ENCODE data around the gene BNIP3. TPM values are rescaled to one million over a fixed set of nuclear protein-coding genes. Genes with fewer than 3 reads are reported as not detected.

Gene BNIP3
- total RNA-seq, 2 experiments from 2014 or later = 61.5 to 62.9 TPM

- H3K27ac Mint-ChIP-seq = no peak overlapping the region
Measured at GRCh38 chr10:131983780-131984179, 2.1 kb upstream of the BNIP3 start.

GRCh38 chr10:131982796-131983195, 1.1 kb upstream of the BNIP3 start:
- DNase-seq = no peak
- ChIA-PET CTCF (interaction anchor here (1.4 kb wide), 1 partner anchor 40 kb away, joined by 5 read pairs; no protein-coding TSS in a partner anchor), POLR2A (no interaction called here)
- ATAC-seq = no peak
- peaks cover 25% of the 10 kb centered on the region for H3K4me1 Mint-ChIP-seq (ENCODE audit: low read depth)
- peak overlapping the region; percentile 67 for H3K4me3 Mint-ChIP-seq
- peaks cover under 1% of the 10 kb centered on the region for H3K9me3 Mint-ChIP-seq (ENCODE audit: insufficient read depth)
- H3K27me3 Mint-ChIP-seq (ENCODE audit: low read depth) = peaks cover 16% of the 10 kb centered on the region
- peaks cover 25% of the 10 kb centered on the region for H3K36me3 Mint-ChIP-seq (ENCODE audit: low read depth)
- no peak overlapping the region for H3K27ac Mint-ChIP-seq

More at GRCh38 chr10:131983780-131984179, 2.1 kb upstream of the BNIP3 start:
- POLR2A ChIA-PET = interaction anchor here (1.2 kb wide), 1 partner anchor 11 kb away, joined by 4 read pairs; no protein-coding TSS in a partner anchor
- H3K27me3 Mint-ChIP-seq (ENCODE audit: low read depth) = peaks cover 16% of the 10 kb centered on the region
- peaks cover 18% of the 10 kb centered on the region for H3K36me3 Mint-ChIP-seq (ENCODE audit: low read depth)
- ATAC-seq (no peak), DNase-seq (no peak)
- H3K9me3 Mint-ChIP-seq (ENCODE audit: insufficient read depth) = peaks cover 4% of the 10 kb centered on the region
- peaks cover 15% of the 10 kb centered on the region for H3K4me1 Mint-ChIP-seq (ENCODE audit: low read depth)
- CTCF ChIA-PET = interaction anchor here (0.7 kb wide), 1 partner anchor 98 kb away, joined by 3 read pairs; no protein-coding TSS in a partner anchor
- H3K4me3 Mint-ChIP-seq = peak overlapping the region; percentile 67

- CTCF ChIA-PET = interaction anchor here (1.4 to 1.5 kb wide), 2 partner anchors 9 to 40 kb away, joined by 4 to 5 read pairs; no protein-coding TSS in a partner anchor
- POLR2A ChIA-PET = interaction anchor here (1.3 kb wide), 1 partner anchor 78 kb away, joined by 4 read pairs; no protein-coding TSS in a partner anchor
- peaks cover 16% of the 10 kb centered on the region for H3K27me3 Mint-ChIP-seq (ENCODE audit: low read depth)
- DNase-seq = no peak
- ATAC-seq = peak; percentile 20
- peaks cover 31% of the 10 kb centered on the region for H3K36me3 Mint-ChIP-seq (ENCODE audit: low read depth)
- H3K9me3 Mint-ChIP-seq (ENCODE audit: insufficient read depth) = no peaks in the 10 kb centered on the region
- peaks cover 30% of the 10 kb centered on the region for H3K4me1 Mint-ChIP-seq (ENCODE audit: low read depth)
- H3K4me3 Mint-ChIP-seq = peak overlapping the region; percentile 71
- H3K27ac Mint-ChIP-seq = no peak overlapping the region
Measured at GRCh38 chr10:131982185-131982756, 548 bp upstream of the BNIP3 start.

GRCh38 chr10:131980761-131981428, 828 bp downstream of the BNIP3 start:
- H3K36me3 Mint-ChIP-seq (ENCODE audit: low read depth) = peaks cover 41% of the 10 kb centered on the region
- DNase-seq (no peak), ATAC-seq (no peak)
- ChIA-PET CTCF (interaction anchor here (0.8 to 1.5 kb wide), 7 partner anchors 8 to 81 kb away, joined by 3 to 5 read pairs (median 3); no protein-coding TSS in a partner anchor), POLR2A (interaction anchor here (0.6 to 1.5 kb wide), 4 partner anchors 8 to 1921 kb away, joined by 3 to 7 read pairs (median 4); no protein-coding TSS in a partner anchor)
- H3K27me3 Mint-ChIP-seq (ENCODE audit: low read depth) = peaks cover 16% of the 10 kb centered on the region
- peak overlapping the region; percentile 84 for H3K4me3 Mint-ChIP-seq
- peaks cover 44% of the 10 kb centered on the region for H3K4me1 Mint-ChIP-seq (ENCODE audit: low read depth)
- peak overlapping the region; percentile 30 for H3K27ac Mint-ChIP-seq
- H3K9me3 Mint-ChIP-seq (ENCODE audit: insufficient read depth) = no peaks in the 10 kb centered on the region

- ATAC-seq (no peak), DNase-seq (no peak)
- ChIA-PET POLR2A (interaction anchor here (0.6 to 1.5 kb wide), 2 partner anchors 80 to 1920 kb away, joined by 3 read pairs; no protein-coding TSS in a partner anchor), CTCF (interaction anchor here (1.2 to 1.3 kb wide), 3 partner anchors 8 to 19 kb away, joined by 3 to 5 read pairs (median 3); no protein-coding TSS in a partner anchor)
- Mint-ChIP-seq H3K27me3 (ENCODE audit: low read depth) (peaks cover 15% of the 10 kb centered on the region), H3K27ac (no peak overlapping the region), H3K4me1 (ENCODE audit: low read depth) (peaks cover 50% of the 10 kb centered on the region), H3K36me3 (ENCODE audit: low read depth) (peaks cover 45% of the 10 kb centered on the region), H3K9me3 (ENCODE audit: insufficient read depth) (no peaks in the 10 kb centered on the region), H3K4me3 (peak overlapping the region; percentile 84)
Measured at GRCh38 chr10:131980321-131980720, 1.4 kb downstream of the BNIP3 start.

GRCh38 chr10:131979821-131980270, 1.9 kb downstream of the BNIP3 start:
- ATAC-seq (no peak), DNase-seq (no peak)
- H3K4me1 Mint-ChIP-seq (ENCODE audit: low read depth) = peaks cover 54% of the 10 kb centered on the region
- POLR2A ChIA-PET = interaction anchor here (1.5 kb wide), 1 partner anchor 80 kb away, joined by 3 read pairs; no protein-coding TSS in a partner anchor
- no peaks in the 10 kb centered on the region for H3K9me3 Mint-ChIP-seq (ENCODE audit: insufficient read depth)
- H3K27me3 Mint-ChIP-seq (ENCODE audit: low read depth) = peaks cover 12% of the 10 kb centered on the region
- CTCF ChIA-PET = interaction anchor here (0.8 kb wide), 1 partner anchor 14 kb away, joined by 3 read pairs; no protein-coding TSS in a partner anchor
- peak overlapping the region; percentile 76 for H3K4me3 Mint-ChIP-seq
- no peak overlapping the region for H3K27ac Mint-ChIP-seq
- H3K36me3 Mint-ChIP-seq (ENCODE audit: low read depth) = peaks cover 48% of the 10 kb centered on the region

- no peak for DNase-seq
- ChIA-PET POLR2A (no interaction called here), CTCF (interaction anchor here (0.8 kb wide), 1 partner anchor 14 kb away, joined by 3 read pairs; no protein-coding TSS in a partner anchor)
- peak overlapping the region; percentile 35 for H3K27ac Mint-ChIP-seq
- H3K4me1 Mint-ChIP-seq (ENCODE audit: low read depth) = peaks cover 59% of the 10 kb centered on the region
- peaks cover 51% of the 10 kb centered on the region for H3K36me3 Mint-ChIP-seq (ENCODE audit: low read depth)
- H3K27me3 Mint-ChIP-seq (ENCODE audit: low read depth) = peaks cover 7% of the 10 kb centered on the region
- ATAC-seq = no peak
- peak overlapping the region; percentile 76 for H3K4me3 Mint-ChIP-seq
- H3K9me3 Mint-ChIP-seq (ENCODE audit: insufficient read depth) = no peaks in the 10 kb centered on the region
Measured at GRCh38 chr10:131979336-131979735, 2.4 kb downstream of the BNIP3 start.

- no peak for ATAC-seq
- H3K27ac Mint-ChIP-seq = peak overlapping the region; percentile 25
- DNase-seq = no peak
- no peaks in the 10 kb centered on the region for H3K9me3 Mint-ChIP-seq (ENCODE audit: insufficient read depth)
- ChIA-PET CTCF (no interaction called here), POLR2A (no interaction called here)
- H3K4me3 Mint-ChIP-seq = peak overlapping the region; percentile 76
- H3K27me3 Mint-ChIP-seq (ENCODE audit: low read depth) = peaks cover 4% of the 10 kb centered on the region
- peaks cover 53% of the 10 kb centered on the region for H3K36me3 Mint-ChIP-seq (ENCODE audit: low read depth)
- H3K4me1 Mint-ChIP-seq (ENCODE audit: low read depth) = peaks cover 64% of the 10 kb centered on the region
Measured at GRCh38 chr10:131978851-131979250, 2.9 kb downstream of the BNIP3 start.

GRCh38 chr10:131978366-131978765, 3.4 kb downstream of the BNIP3 start:
- peaks cover 1% of the 10 kb centered on the region for H3K27me3 Mint-ChIP-seq (ENCODE audit: low read depth)
- DNase-seq = no peak
- H3K36me3 Mint-ChIP-seq (ENCODE audit: low read depth) = peaks cover 56% of the 10 kb centered on the region
- H3K9me3 Mint-ChIP-seq (ENCODE audit: insufficient read depth) = no peaks in the 10 kb centered on the region
- H3K27ac Mint-ChIP-seq = no peak overlapping the region
- ChIA-PET CTCF (no interaction called here), POLR2A (no interaction called here)
- no peak for ATAC-seq
- H3K4me1 Mint-ChIP-seq (ENCODE audit: low read depth) = peaks cover 69% of the 10 kb centered on the region
- H3K4me3 Mint-ChIP-seq = no peak overlapping the region

GRCh38 chr10:131977323-131978096, 4.2 kb downstream of the BNIP3 start:
- H3K27ac Mint-ChIP-seq = peak overlapping the region; percentile 55
- ATAC-seq (no peak), DNase-seq (no peak)
- H3K4me1 Mint-ChIP-seq (ENCODE audit: low read depth) = peaks cover 78% of the 10 kb centered on the region
- ChIA-PET CTCF (no interaction called here), POLR2A (no interaction called here)
- no peaks in the 10 kb centered on the region for H3K9me3 Mint-ChIP-seq (ENCODE audit: insufficient read depth)
- peaks cover 60% of the 10 kb centered on the region for H3K36me3 Mint-ChIP-seq (ENCODE audit: low read depth)
- H3K27me3 Mint-ChIP-seq (ENCODE audit: low read depth) = no peaks in the 10 kb centered on the region
- H3K4me3 Mint-ChIP-seq = peak overlapping the region; percentile 31

- Mint-ChIP-seq H3K27me3 (ENCODE audit: low read depth) (no peaks in the 10 kb centered on the region), H3K36me3 (ENCODE audit: low read depth) (peaks cover 71% of the 10 kb centered on the region), H3K27ac (peak overlapping the region; percentile 45), H3K4me1 (ENCODE audit: low read depth) (peaks cover 91% of the 10 kb centered on the region), H3K9me3 (ENCODE audit: insufficient read depth) (no peaks in the 10 kb centered on the region), H3K4me3 (no peak overlapping the region)
- CTCF ChIA-PET = interaction anchor here (1.4 to 4.8 kb wide), 3 partner anchors 11 to 90 kb away, joined by 3 to 29 read pairs (median 6); no protein-coding TSS in a partner anchor
- DNase-seq = no peak
- ATAC-seq = no peak
- POLR2A ChIA-PET = interaction anchor here (0.9 kb wide), 1 partner anchor 10 kb away, joined by 3 read pairs; no protein-coding TSS in a partner anchor
Measured at GRCh38 chr10:131975796-131976195, 5.9 kb downstream of the BNIP3 start.
